Activated CD8-positive, alpha-beta memory T cell treated with anti-CD3 and anti-CD28 coated beads for 36 hours (primary cell): ENCODE data around the gene VPS54. TPM values are rescaled to one million over a fixed set of nuclear protein-coding genes. Genes with fewer than 3 reads are reported as not detected.

Experiments
- CTCF ChIA-PET: fragments of 350-600 bp; sonication (Branson Sonifier 250); formaldehyde crosslinking; loops from one replicate; lab custom pipeline; 2021; ENCODE audit warnings: antibody characterized with exemption; lab: Charles Lee
- POLR2A ChIA-PET: fragments of 350-600 bp; sonication (Branson Sonifier 250); formaldehyde crosslinking; loops from one replicate; lab custom pipeline; 2021; ENCODE audit warnings: antibody characterized with exemption; lab: Charles Lee
- total RNA-seq, 2 experiments: library from RNA; stranded (reverse); gene quantifications; one replicate each; pipeline ENCODE4 v1.2.3, GENCODE V29; 2021

Gene VPS54
- total RNA-seq, 2 experiments from 2014 or later: 11.1 to 11.7 TPM

GRCh38 chr2:64025741-64026140 is 6.5 kb upstream of the VPS54 start:
- POLR2A ChIA-PET: no interaction called here

GRCh38 chr2:64024259-64024949 is 5.2 kb upstream of the VPS54 start:
- ChIA-PET POLR2A (no interaction called here), CTCF (no interaction called here)

More at GRCh38 chr2:64025741-64026140, 6.5 kb upstream of the VPS54 start:
- CTCF ChIA-PET: no interaction called here

- CTCF ChIA-PET: interaction anchor here (1.3 kb wide), 1 partner anchor 1022 kb away, joined by 3 read pairs; no protein-coding TSS in a partner anchor
- POLR2A ChIA-PET: no interaction called here
These were observed 4.4 kb upstream of the VPS54 start for GRCh38 chr2:64023485-64024258.

- ChIA-PET POLR2A (no interaction called here), CTCF (no interaction called here)
These were observed 2.4 kb upstream of the VPS54 start for GRCh38 chr2:64021578-64021977.

GRCh38 chr2:64019975-64020528 is 824 bp upstream of the VPS54 start:
- ChIA-PET CTCF (interaction anchor here (0.7 kb wide), 1 partner anchor 75 kb away, joined by 3 read pairs; no protein-coding TSS in a partner anchor), POLR2A (interaction anchor here (0.6 kb wide), 2 partner anchors 43 to 178 kb away, joined by 4 to 5 read pairs; partner anchors contain the start of gene UGP2)

- ChIA-PET POLR2A (interaction anchor here (0.5 to 0.8 kb wide), 4 partner anchors 46 to 1150 kb away, joined by 3 to 9 read pairs (median 6); no protein-coding TSS in a partner anchor), CTCF (interaction anchor here (1.3 kb wide), 1 partner anchor 43 kb away, joined by 3 read pairs; no protein-coding TSS in a partner anchor)
These were observed 536 bp downstream of the VPS54 start for GRCh38 chr2:64018701-64019082.

GRCh38 chr2:64017811-64018700 is 1.2 kb downstream of the VPS54 start:
- ChIA-PET CTCF (interaction anchor here (1.3 kb wide), 1 partner anchor 42 kb away, joined by 3 read pairs; no protein-coding TSS in a partner anchor), POLR2A (interaction anchor here (0.5 to 0.8 kb wide), 4 partner anchors 46 to 1151 kb away, joined by 3 to 9 read pairs (median 6); no protein-coding TSS in a partner anchor)

GRCh38 chr2:64015898-64016297 is 3.3 kb downstream of the VPS54 start:
- POLR2A ChIA-PET: no interaction called here
- CTCF ChIA-PET: interaction anchor here (0.6 kb wide), 1 partner anchor 187 kb away, joined by 5 read pairs; no protein-coding TSS in a partner anchor

GRCh38 chr2:64015391-64015790 is 3.8 kb downstream of the VPS54 start:
- POLR2A ChIA-PET: no interaction called here

GRCh38 chr2:64014628-64015027 is 4.6 kb downstream of the VPS54 start:
- ChIA-PET POLR2A (no interaction called here), CTCF (no interaction called here)

More at GRCh38 chr2:64015391-64015790, 3.8 kb downstream of the VPS54 start:
- CTCF ChIA-PET: no interaction called here

- POLR2A ChIA-PET: interaction anchor here (0.6 to 0.7 kb wide), 2 partner anchors 80 to 202 kb away, joined by 3 to 5 read pairs; no protein-coding TSS in a partner anchor
- CTCF ChIA-PET: no interaction called here
These were observed 6.2 kb downstream of the VPS54 start for GRCh38 chr2:64013053-64013452.

- CTCF ChIA-PET: interaction anchor here (0.7 kb wide), 1 partner anchor 316 kb away, joined by 6 read pairs; no protein-coding TSS in a partner anchor
- POLR2A ChIA-PET: no interaction called here
These were observed 7.1 kb downstream of the VPS54 start for GRCh38 chr2:64012115-64012514.

GRCh38 chr2:64008434-64009009 is 10.7 kb downstream of the VPS54 start:
- ChIA-PET CTCF (no interaction called here), POLR2A (no interaction called here)

- ChIA-PET POLR2A (interaction anchor here (0.7 kb wide), 1 partner anchor 686 kb away, joined by 3 read pairs; no protein-coding TSS in a partner anchor), CTCF (no interaction called here)
These were observed 11.3 kb downstream of the VPS54 start for GRCh38 chr2:64007924-64008323.

- CTCF ChIA-PET: no interaction called here
- POLR2A ChIA-PET: no interaction called here
These were observed 13.4 kb downstream of the VPS54 start for GRCh38 chr2:64005707-64006356.

GRCh38 chr2:64003239-64003638 is 16.0 kb downstream of the VPS54 start:
- ChIA-PET POLR2A (no interaction called here), CTCF (interaction anchor here (0.8 kb wide), 1 partner anchor 11 kb away, joined by 3 read pairs; no protein-coding TSS in a partner anchor)

GRCh38 chr2:64001382-64002101 is 17.7 kb downstream of the VPS54 start:
- CTCF ChIA-PET: no interaction called here
- POLR2A ChIA-PET: interaction anchor here (0.6 kb wide), 1 partner anchor 87 kb away, joined by 5 read pairs; no protein-coding TSS in a partner anchor
